ENCODE results near the gene WDR81. TPM values are rescaled to one million over a fixed set of nuclear protein-coding genes. Genes with fewer than 3 reads are reported as not detected.
A peak's percentile ranks its signal among the peaks of the same experiment; 100 is the strongest.
"Not testable (repeated sequence)": the region's sequence is repeated elsewhere in the genome, so short reads cannot be mapped to it uniquely, and the experiment has no call there.

The WDR81 gene
- 10 to 100 TPM in 9 of 10 donors, 1 to 10 TPM in 1; 6.4 to 16.6 (median 11.5) TPM for polyA plus RNA-seq (ENCODE audit: insufficient read length in 10 of 10)
- long read RNA-seq, donor 1, result 0 reads
- long read RNA-seq, donor 2, result 0 reads
- long read RNA-seq, donor 3, result 0 reads
- long read RNA-seq, donor 4, result 0 reads
- long read RNA-seq, donor 5, partial matches to known transcripts, result 5 of 5 reads
- long read RNA-seq, donor 5, other reads (novel, unspliced or antisense), result 0 of 5 reads
- long read RNA-seq, donor 6, full-length matches to known transcripts, result 3 of 3 reads
- long read RNA-seq, donor 6, partial matches to known transcripts, result 0 of 3 reads
- long read RNA-seq, donor 6, other reads (novel, unspliced or antisense), result 0 of 3 reads
- long read RNA-seq, donor 7, full-length matches to known transcripts, result 1 of 1 reads
- long read RNA-seq, donor 7, partial matches to known transcripts, result 0 of 1 reads
- long read RNA-seq, donor 7, other reads (novel, unspliced or antisense), result 0 of 1 reads
- long read RNA-seq, donor 8, full-length matches to known transcripts, result 1 of 1 reads
- long read RNA-seq, donor 8, partial matches to known transcripts, result 0 of 1 reads
- long read RNA-seq, donor 8, other reads (novel, unspliced or antisense), result 0 of 1 reads
- long read RNA-seq, donor 9, result 0 reads

DNA sequence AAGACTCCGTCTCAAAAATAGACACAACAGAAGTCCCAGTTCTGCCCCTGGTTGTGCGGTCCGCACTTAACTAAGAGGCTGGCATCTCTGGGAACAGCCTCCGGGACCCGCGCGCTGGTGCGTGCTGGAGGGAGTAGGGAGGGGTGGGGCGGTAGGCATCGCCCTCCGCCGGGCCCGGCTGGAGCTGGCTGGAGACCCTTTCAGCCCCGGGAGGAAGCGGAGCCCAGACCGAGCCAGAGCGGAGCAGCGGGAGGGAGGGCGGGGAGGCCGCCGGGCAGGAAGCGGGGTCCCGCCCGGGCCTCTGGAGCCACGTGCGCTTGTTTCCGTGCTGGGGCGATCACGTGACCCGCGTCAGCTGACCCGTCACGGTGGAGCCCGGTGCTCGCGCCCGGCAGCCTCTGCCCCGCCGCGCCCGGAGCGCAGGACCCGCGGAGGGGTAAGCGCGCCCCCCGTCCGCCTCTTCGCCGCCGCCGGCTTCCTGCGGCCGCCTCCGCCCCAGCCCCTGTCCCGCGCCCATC is at the start of gene WDR81:
TSS of gene WDR81 (plus strand) at position 354 of the 518 bp plus-strand sequence. CDS start 256 bp downstream, outside the sequence.
- peak; percentile 84 to 95 (median 93) for DNase-seq

GRCh38 chr17:1676401-1676800 is 48.1 kb upstream of the WDR81 start:
- no peak for DNase-seq

DNA sequence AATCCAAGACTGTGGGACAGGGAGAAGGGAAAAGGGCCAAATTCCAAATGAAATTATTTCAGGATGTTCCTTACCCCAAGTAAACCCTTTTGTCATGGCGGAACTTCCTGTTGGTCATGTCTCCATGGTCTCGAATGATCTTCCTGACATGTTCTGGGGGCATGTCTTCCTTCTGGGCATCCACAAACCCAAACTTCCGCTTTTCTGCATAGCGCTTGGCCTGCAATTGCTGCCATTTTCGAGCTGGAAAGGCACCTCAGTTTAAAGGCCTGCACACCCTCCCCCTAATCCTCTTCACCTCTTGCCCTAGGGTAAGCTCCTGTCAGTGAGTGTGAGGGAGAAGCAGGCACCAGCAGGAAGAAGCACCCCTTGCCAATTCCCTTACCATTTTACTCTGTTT is 41.0 kb upstream of the WDR81 start:
- no peak for DNase-seq

DNA sequence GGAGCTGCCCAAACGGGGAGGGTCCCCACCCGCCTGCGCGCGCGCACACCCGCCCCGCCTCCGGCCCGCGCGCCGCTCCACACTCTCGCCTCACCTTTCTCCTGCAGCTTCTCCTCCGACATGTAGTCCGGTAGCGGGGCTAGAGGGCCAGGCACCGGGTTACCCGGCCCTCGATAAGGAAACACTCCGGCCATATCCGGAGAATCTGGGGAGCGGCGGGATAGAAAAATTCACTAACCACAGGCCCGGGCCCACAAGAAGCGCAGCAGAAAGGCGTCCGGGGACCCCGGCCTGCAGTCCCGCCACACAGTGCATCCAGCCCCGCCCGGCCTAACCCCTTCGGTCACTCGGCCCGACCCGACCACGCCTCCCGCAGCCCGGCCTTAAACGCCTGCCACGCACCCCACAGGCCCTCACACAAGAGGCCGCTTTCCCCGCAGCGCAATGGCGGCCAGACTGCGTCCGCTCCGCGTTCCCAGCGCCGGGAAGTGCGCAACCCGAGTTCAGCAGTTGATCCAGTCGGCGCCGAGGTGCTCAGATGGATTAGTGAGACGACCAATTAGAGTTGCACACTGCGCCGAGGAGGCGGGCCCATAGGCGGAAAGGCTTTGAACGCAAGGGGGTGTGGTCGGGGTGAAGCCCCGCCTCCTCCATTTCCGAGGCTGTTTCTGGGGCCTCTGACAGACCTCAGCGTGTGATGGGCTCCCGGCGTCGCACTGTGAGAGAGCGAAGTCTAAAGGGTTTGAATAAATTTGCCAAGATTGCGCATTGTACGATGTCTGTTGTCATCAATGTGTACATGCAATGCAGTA is 39.9 kb upstream of the WDR81 start, which contains the start of gene PRPF8:
TSS of gene PRPF8 (minus strand) at position 490 of the 812 bp plus-strand sequence. CDS start at position 194, 296 bp downstream.
- peak; percentile 97 to 99 (median 99) for DNase-seq

GRCh38 chr17:1686086-1686485 is 38.4 kb upstream of the WDR81 start:
- no peak for DNase-seq

- DNase-seq, result not testable (repeated sequence)
These were observed 36.1 kb upstream of the WDR81 start for GRCh38 chr17:1688405-1688804.

DNA sequence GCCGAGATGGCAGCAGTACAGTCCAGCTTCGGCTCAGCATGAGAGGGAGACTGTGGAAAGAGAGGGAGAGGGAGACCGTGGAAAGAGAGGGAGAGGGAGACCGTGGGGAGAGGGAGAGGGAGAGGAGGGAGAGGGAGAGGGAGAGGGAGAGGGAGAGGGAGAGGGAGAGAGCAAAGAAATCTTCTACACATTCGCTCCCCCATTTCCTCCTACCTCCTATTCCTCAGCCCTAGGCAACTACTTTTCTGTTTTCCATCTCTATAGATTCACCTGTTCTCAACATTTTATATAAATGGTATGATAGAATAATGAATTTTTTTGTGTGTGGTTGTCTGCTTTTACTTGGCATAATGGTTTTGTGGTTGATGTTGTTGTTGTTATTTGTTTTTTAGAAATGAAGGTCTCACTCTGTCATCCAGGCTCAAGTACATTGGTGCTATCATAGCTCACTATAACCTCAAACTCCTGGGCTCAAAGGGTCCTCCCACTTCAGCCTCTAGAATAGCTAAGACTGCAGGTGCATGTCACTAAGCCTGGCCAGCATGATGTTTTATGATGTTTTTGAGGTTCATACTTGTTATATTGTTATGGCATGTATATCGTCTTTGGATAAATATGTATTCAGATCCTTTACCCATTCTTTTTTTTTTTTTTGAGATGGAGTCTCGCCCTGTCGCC is 33.8 kb upstream of the WDR81 start:
- no peak for DNase-seq

GRCh38 chr17:1693339-1693738 is 31.2 kb upstream of the WDR81 start:
- DNase-seq, result no peak

GRCh38 chr17:1695365-1695764 is 29.1 kb upstream of the WDR81 start:
- no peak for DNase-seq

- no peak for DNase-seq
These were observed 26.8 kb upstream of the WDR81 start for GRCh38 chr17:1697681-1698080.

DNA sequence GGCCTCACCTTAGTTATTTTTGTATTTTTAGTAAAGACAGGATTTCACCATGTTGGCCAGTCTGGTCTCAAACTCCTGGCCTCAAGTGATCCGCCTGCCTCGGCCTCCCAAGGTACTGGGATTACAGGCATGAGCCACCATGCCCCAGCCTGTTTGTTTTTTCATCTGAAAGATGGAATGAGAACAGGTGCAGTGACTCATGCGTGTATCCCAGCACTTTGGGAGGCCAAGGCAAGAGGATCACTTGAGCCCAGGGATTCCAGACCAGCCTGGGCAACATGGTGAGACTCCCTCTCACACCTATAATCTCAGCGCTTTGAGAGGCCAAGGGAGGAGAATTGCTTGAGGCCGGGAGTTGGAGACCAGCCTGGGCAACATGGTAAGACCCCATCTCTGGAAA is 24.6 kb upstream of the WDR81 start:
- not testable (repeated sequence) for DNase-seq

- DNase-seq, result no peak
These were observed 21.4 kb upstream of the WDR81 start for GRCh38 chr17:1703063-1703462.

- no peak for DNase-seq
These were observed 19.5 kb upstream of the WDR81 start for GRCh38 chr17:1705004-1705403.

DNA sequence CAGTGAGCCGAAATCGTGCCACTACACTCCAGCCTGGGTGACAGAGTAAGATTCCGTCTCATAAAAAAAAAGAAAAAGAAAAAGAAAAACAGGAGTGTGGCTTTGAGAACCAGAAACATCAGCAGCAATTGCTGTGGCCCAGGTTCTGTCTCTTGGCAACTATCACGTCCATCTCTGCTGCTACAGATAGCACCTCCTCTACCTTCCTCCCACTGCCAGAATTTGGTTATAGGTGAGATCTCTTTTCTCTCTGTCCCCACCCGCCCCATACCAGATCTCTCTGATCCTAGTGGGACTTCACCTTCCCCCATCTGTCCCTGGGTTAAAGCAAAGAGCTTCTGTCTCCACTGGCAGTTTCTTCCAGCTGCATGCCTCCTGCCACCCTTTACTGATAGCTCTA is 17.4 kb upstream of the WDR81 start:
- no peak for DNase-seq

DNA sequence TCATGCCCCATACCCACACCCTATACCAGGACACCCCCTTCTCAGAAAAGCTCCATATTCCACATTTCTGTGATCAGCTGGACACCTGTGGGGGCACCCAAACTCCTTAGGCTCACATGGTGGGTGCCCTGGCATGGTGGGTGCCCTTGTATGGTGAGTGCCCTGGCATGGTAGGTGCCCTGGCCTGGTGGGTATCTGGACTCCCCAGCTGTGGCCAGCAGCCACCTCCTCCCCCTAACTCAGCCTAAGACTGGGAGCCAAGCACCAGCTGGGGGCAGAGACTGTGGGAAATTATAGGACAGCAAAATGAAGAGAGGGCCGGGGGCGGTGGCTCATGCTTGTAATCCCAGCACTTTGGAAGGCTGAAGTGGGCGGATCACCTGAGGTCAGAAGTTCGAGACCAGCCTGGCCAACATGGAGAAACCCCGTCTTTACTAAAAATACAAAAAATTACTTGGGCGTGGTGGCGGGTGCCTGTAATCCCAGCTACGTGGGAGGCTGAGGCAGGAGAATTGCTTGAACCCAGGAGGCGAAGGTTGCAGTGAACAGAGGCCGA is 15.6 kb upstream of the WDR81 start:
- DNase-seq, result not testable (repeated sequence)

- DNase-seq, result no peak
These were observed 15.0 kb upstream of the WDR81 start for GRCh38 chr17:1709403-1709951.

DNA sequence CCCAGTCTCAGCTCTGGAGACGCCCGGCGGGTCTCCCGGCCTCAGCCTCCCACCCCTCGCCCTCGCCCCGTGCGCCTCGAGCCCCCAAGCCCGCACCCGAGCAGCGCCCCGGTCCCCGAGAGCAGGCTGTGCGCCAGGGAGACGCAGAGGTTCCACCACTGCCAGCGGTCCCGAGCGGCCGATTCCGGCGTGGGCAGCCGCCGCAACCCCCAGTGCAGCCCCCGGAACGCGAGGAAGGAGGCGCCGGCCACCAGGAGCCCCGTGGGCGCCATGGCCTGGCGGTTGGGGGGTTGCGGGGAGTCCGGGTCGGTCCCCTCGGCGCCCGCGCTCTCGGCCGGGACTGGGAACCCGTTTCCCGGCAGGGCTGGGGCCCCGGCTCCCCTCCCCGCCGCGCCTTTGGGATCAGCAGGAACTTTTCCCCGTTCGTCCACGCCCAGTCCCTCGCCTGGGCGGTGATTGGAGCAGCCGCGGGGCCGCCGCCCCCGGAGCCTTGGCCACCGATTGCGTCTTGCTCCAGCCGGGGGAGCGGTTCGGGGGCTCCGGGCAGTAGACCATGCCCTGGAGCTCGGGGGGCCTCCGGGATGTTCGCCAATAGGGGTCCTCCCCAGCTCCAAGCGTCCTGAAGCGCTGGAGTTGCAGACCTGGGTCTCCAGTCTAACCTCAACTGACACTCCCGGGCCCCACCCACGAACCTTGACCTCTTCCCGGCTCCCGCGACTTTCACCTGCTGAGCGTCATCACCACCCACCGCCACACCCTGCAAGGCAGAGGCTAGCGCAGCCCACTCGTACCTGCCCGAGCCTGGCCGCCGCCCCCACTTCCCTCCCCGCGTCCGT is 14.3 kb upstream of the WDR81 start, which contains the start of gene TLCD2:
TSS of gene TLCD2 (minus strand) at position 407 of the 836 bp plus-strand sequence. CDS start at position 272, 135 bp downstream.
- peak in 2 of 3 donors; percentile 69 to 84 for DNase-seq

GRCh38 chr17:1710807-1711553 is 13.5 kb upstream of the WDR81 start:
- DNase-seq, result no peak

- no peak for DNase-seq
These were observed 12.7 kb upstream of the WDR81 start for GRCh38 chr17:1711804-1712203.

All from muscle of back (tissue), 13 donors.